H1 (cell line): ENCODE data around the gene SPOCD1. TPM values are rescaled to one million over a fixed set of nuclear protein-coding genes. Genes with fewer than 3 reads are reported as not detected.

ENCODE experiments used
- CTCF ChIA-PET: fragments of 300-600 bp; sonication (Branson Sonifier 250); formaldehyde crosslinking; loops from one replicate; lab custom pipeline; 2021; ENCODE audit not compliant: partially characterized antibody; lab: Charles Lee
- POLR2A ChIA-PET: fragments of 300-600 bp; sonication (Branson Sonifier 250); formaldehyde crosslinking; loops from one replicate; lab custom pipeline; 2021; ENCODE audit warnings: inconsistent platforms; ENCODE audit not compliant: partially characterized antibody; lab: Charles Lee
- DNase-seq, 2 experiments: peaks; one replicate each; pipeline versions ENCODE4 v3.0.0 to v3.0.0-alpha.2; 2010 to 2022; ENCODE audit warnings: low spot score in 2 of 2, low read depth in 1 of 2, mixed read lengths in 1 of 2
- FAIRE-seq: peaks from 2 replicates; lab custom pipeline; 2011; peaks lifted over from hg19 to GRCh38; lab: Jason Lieb, UNC
- H2AFZ ChIP-seq: 2 replicates; pipeline ENCODE4 v1.8.1; 2012; ENCODE audit warnings: low read length, inconsistent platforms
- H2AK5ac ChIP-seq: 2 replicates; pipeline ENCODE4 v1.6.1; 2013; ENCODE audit warnings: low read depth, low read length
- H2BK120ac ChIP-seq: replicated peaks from 2 replicates; pipeline ENCODE3; 2013; ENCODE audit warnings: low read depth, low read length, inconsistent platforms
- H2BK12ac ChIP-seq: 2 replicates; pipeline ENCODE4 v1.6.1; 2013; ENCODE audit warnings: low read depth, low read length
- H2BK15ac ChIP-seq: 2 replicates; pipeline ENCODE4 v1.6.1; 2013; ENCODE audit warnings: low read length
- H2BK20ac ChIP-seq: 2 replicates; pipeline ENCODE4 v1.6.1; 2013; ENCODE audit warnings: low read length
- H2BK5ac ChIP-seq: 2 replicates; pipeline ENCODE4 v1.6.1; 2013; ENCODE audit warnings: low read depth, low read length
- H3K14ac ChIP-seq: 2 replicates; pipeline ENCODE4 v1.6.1; 2013; ENCODE audit warnings: inconsistent platforms; ENCODE audit not compliant: insufficient read length
- H3K18ac ChIP-seq: 2 replicates; pipeline ENCODE4 v1.6.1; 2013; ENCODE audit warnings: low read length; ENCODE audit errors: extremely low read depth
- H3K23ac ChIP-seq: 2 replicates; pipeline ENCODE4 v1.6.1; 2013; ENCODE audit warnings: inconsistent platforms; ENCODE audit not compliant: insufficient read length
- H3K23me2 ChIP-seq: 2 replicates; pipeline ENCODE4 v1.6.1; 2013; ENCODE audit warnings: low read depth, low read length
- H3K27ac ChIP-seq: 2 replicates; pipeline ENCODE4 v1.6.1; 2011; ENCODE audit warnings: low read depth, low read length, inconsistent platforms
- H3K27me3 ChIP-seq, 4 experiments: replicated peaks in 1 of 4; 1 replicate in 1 of 4; 2 replicates in 3 of 4; pipeline versions ENCODE4 v1.6.1 to v1.8.1; 2011 to 2013; ENCODE audit warnings: low read length in 3 of 4, mild to moderate bottlenecking in 3 of 4, inconsistent platforms in 2 of 4, mixed read lengths in 2 of 4, moderate library complexity in 1 of 4; ENCODE audit not compliant: control insufficient read depth in 3 of 4, insufficient read depth in 3 of 4; ENCODE audit errors: extremely low read depth in 1 of 4
- H3K36me3 ChIP-seq, 4 experiments: 2 replicates each; pipeline versions ENCODE4 v1.6.1 to v1.8.1; 2011 to 2013; ENCODE audit warnings: mild to moderate bottlenecking in 4 of 4, low read length in 3 of 4, moderate library complexity in 2 of 4, control low read depth in 1 of 4, inconsistent platforms in 1 of 4; ENCODE audit not compliant: insufficient read depth in 4 of 4, control insufficient read depth in 2 of 4
- H3K4ac ChIP-seq: replicated peaks from 2 replicates; pipeline ENCODE3; 2013; ENCODE audit warnings: low read length, low read depth, mixed read lengths, inconsistent platforms; ENCODE audit not compliant: insufficient read length
- H3K4me1 ChIP-seq, 4 experiments: replicated peaks in 1 of 4; 1 replicate in 1 of 4; 2 replicates in 3 of 4; pipeline versions ENCODE4 v1.6.1 to v1.8.1; 2011 to 2013; ENCODE audit warnings: low read length in 3 of 4, inconsistent platforms in 2 of 4, mixed read lengths in 1 of 4; ENCODE audit not compliant: insufficient read depth in 4 of 4, control insufficient read depth in 3 of 4
- H3K4me2 ChIP-seq, 2 experiments: 2 replicates each; pipeline versions ENCODE4 v1.6.1 to v1.8.1; 2011 to 2013; ENCODE audit warnings: low read depth in 2 of 2, low read length in 2 of 2, control low read depth in 1 of 2, inconsistent platforms in 1 of 2, mild to moderate bottlenecking in 1 of 2; ENCODE audit not compliant: insufficient read depth in 1 of 2
- H3K4me3 ChIP-seq, 4 experiments: fragments of 200-600, 300-600 bp in 1 of 4; sonication (generic), shearing (Covaris generic), sonication (Bioruptor Twin) in 1 of 4; 2 replicates each; pipeline versions ENCODE4 v1.5.1 to v1.8.1; 2011 to 2016; ENCODE audit warnings: low read length in 4 of 4, low read depth in 3 of 4, control low read depth in 2 of 4, inconsistent platforms in 2 of 4, mild to moderate bottlenecking in 2 of 4, mixed read lengths in 1 of 4, moderate library complexity in 1 of 4; ENCODE audit not compliant: insufficient read depth in 2 of 4; ENCODE audit errors: extremely low read depth in 1 of 4
- H3K56ac ChIP-seq: replicated peaks from 2 replicates; pipeline ENCODE3; 2013; ENCODE audit warnings: low read depth, mild to moderate bottlenecking, mixed read lengths, low read length, inconsistent platforms; ENCODE audit not compliant: insufficient read length
- H3K79me1 ChIP-seq: 2 replicates; pipeline ENCODE4 v1.6.1; 2013; ENCODE audit warnings: low read depth, low read length, control low read depth
- H3K79me2 ChIP-seq, 2 experiments: 2 replicates each; pipeline versions ENCODE4 v1.6.1 to v1.8.1; 2012 to 2013; ENCODE audit warnings: low read length in 2 of 2, mild to moderate bottlenecking in 2 of 2, inconsistent platforms in 1 of 2; ENCODE audit not compliant: insufficient read depth in 2 of 2, control insufficient read depth in 1 of 2
- H3K9ac ChIP-seq, 4 experiments: replicated peaks in 1 of 4; 1 replicate in 1 of 4; 2 replicates in 3 of 4; pipeline versions ENCODE4 v1.6.1 to v1.8.1; 2011 to 2013; ENCODE audit warnings: low read depth in 3 of 4, low read length in 3 of 4, control low read depth in 2 of 4, mild to moderate bottlenecking in 2 of 4, moderate library complexity in 2 of 4, inconsistent platforms in 1 of 4; ENCODE audit errors: extremely low read depth in 1 of 4
- H3K9me3 ChIP-seq, 2 experiments: 2 replicates each; pipeline versions ENCODE4 v1.6.1 to v1.8.1; 2012 to 2013; ENCODE audit warnings: mild to moderate bottlenecking in 2 of 2, moderate library complexity in 2 of 2, control low read depth in 1 of 2, inconsistent platforms in 1 of 2, low read depth in 1 of 2, low read length in 1 of 2, mixed read lengths in 1 of 2; ENCODE audit not compliant: insufficient read depth in 2 of 2
- H4K20me1 ChIP-seq, 2 experiments: replicated peaks in 1 of 2; 2 replicates each; pipeline versions ENCODE3 to v1.8.1; 2011 to 2013; ENCODE audit warnings: inconsistent platforms in 2 of 2, low read length in 2 of 2, mild to moderate bottlenecking in 1 of 2; ENCODE audit not compliant: insufficient read depth in 2 of 2, control insufficient read depth in 1 of 2
- H4K5ac ChIP-seq: 2 replicates; pipeline ENCODE4 v1.6.1; 2013; ENCODE audit warnings: low read length, low read depth, mixed read lengths, inconsistent platforms; ENCODE audit not compliant: insufficient read length
- H4K8ac ChIP-seq: 2 replicates; pipeline ENCODE4 v1.8.0; 2013; ENCODE audit warnings: mild to moderate bottlenecking, moderate library complexity, low read length, inconsistent platforms; ENCODE audit not compliant: insufficient read depth; ENCODE audit errors: extremely low read depth
- H4K91ac ChIP-seq: replicated peaks from 2 replicates; pipeline ENCODE3; 2013; ENCODE audit warnings: low read length, mixed read lengths, inconsistent platforms; ENCODE audit not compliant: insufficient read length
- CBX8 ChIP-seq: fragments of 300-800, 300-1000 bp; sonication (generic); IDR thresholded peaks from 2 replicates; pipeline ENCODE4 v1.7.1; 2016; ENCODE audit warnings: low read depth, low read length, borderline replicate concordance
- GABPA ChIP-seq: IDR thresholded peaks from 2 replicates; pipeline ENCODE4 v1.6.1; 2011; ENCODE audit warnings: mild to moderate bottlenecking, low read length, moderate library complexity, borderline replicate concordance; ENCODE audit not compliant: insufficient read depth
- SIRT6 ChIP-seq: IDR thresholded peaks from one replicate; pipeline ENCODE4 v1.7.1; 2012; ENCODE audit warnings: low read length, inconsistent platforms
- SRF ChIP-seq: IDR thresholded peaks from 2 replicates; pipeline ENCODE4 v1.6.1; 2011; ENCODE audit warnings: mild to moderate bottlenecking, low read depth, low read length, moderate library complexity
- WGBS, 2 experiments: shearing (Covaris generic) in 1 of 2; methylation state at CpG; one replicate each; pipeline versions ENCODE4 v1.1.6 to v1.1.7; 2013 to 2015; ENCODE audit warnings: low lambda C conversion rate in 2 of 2, mixed read lengths in 2 of 2, inconsistent platforms in 1 of 2, low coverage in 1 of 2, missing lambda C conversion rate in 1 of 2; ENCODE audit not compliant: insufficient replicate concordance in 2 of 2, insufficient coverage in 1 of 2, insufficient read length in 1 of 2; ENCODE audit errors: extremely low coverage in 1 of 2, missing lambda C conversion rate in 1 of 2; 5-methylcytosine and 5-hydroxymethylcytosine counted together
- polyA plus RNA-seq, 7 experiments: library from polyadenylated mRNA; depleted of rRNA in 3 of 7; stranded (reverse) in 5 of 7; unstranded in 2 of 7; fragments of >200 nt in 5 of 7; fragments of 200-250 nt in 2 of 7; gene quantifications; 1 replicate in 5 of 7; 2 replicates in 1 of 7; 4 replicates in 1 of 7; pipeline versions ENCODE4 v1.2.1 to v1.2.3, GENCODE V29; 2011 to 2013; ENCODE audit warnings: missing spikeins in 2 of 7, mixed read lengths in 2 of 7
- total RNA-seq: library from RNA; stranded (reverse); fragmentation: NEBNext Ultra II Directional; extraction: Animal tissue kit (Norgen Biotek cat#: 25700); gene quantifications from 2 replicates; pipeline ENCODE4 v1.2.1, GENCODE V29; 2021

The SPOCD1 gene
- total and polyA plus RNA-seq, 2 of the 8 experiments (the other 6 are each of a cell fraction or from before 2014, with no cell fraction given) = 1.8 to 2.9 TPM

- Histone ChIP-seq H3K9ac (no peak overlapping the region), H3K56ac (no peak overlapping the region), H3K9me3 (no peaks in the 10 kb centered on the region), H3K4me3 (no peak overlapping the region), H2BK120ac (no peak overlapping the region), H4K91ac (no peak overlapping the region), H2BK12ac (no peak overlapping the region), H3K4me2 (no peak overlapping the region), H3K23me2 (no peaks in the 10 kb centered on the region), H4K5ac (no peak overlapping the region), H3K79me2 (no peaks in the 10 kb centered on the region), H3K14ac (no peak overlapping the region), H4K8ac (peak overlapping the region; percentile 28; the same call in 1 of the 2 replicates), H3K18ac (no peak overlapping the region), H2AFZ (no peak overlapping the region), H2BK15ac (no peak overlapping the region), H3K27me3 (no peaks in the 10 kb centered on the region), H2BK5ac (no peak overlapping the region), H3K27ac (no peak overlapping the region), H3K23ac (no peak overlapping the region), H4K20me1 (no peaks in the 10 kb centered on the region), H3K4me1 (no peaks in the 10 kb centered on the region; a peak in 1 of 7 replicates), H2AK5ac (no peak overlapping the region), H3K79me1 (no peaks in the 10 kb centered on the region), H3K4ac (no peak overlapping the region), H2BK20ac (no peak overlapping the region), H3K36me3 (no peaks in the 10 kb centered on the region)
- ChIA-PET POLR2A (no interaction called here), CTCF (interaction anchor here (0.6 to 2.3 kb wide), 10 partner anchors 13 to 193 kb away, joined by 3 to 14 read pairs (median 4); no protein-coding TSS in a partner anchor)
- FAIRE-seq (no peak), DNase-seq (no peak)
- no peak for TF ChIP-seq SIRT6
- TF ChIP-seq GABPA = no peak
- TF ChIP-seq SRF = no peak
- TF ChIP-seq CBX8 = no peak
- 85% methylated on average over 10 of the region's 10 CpGs; no CpG with 5 or more reads in 1 of the 2 experiments for WGBS, 2 experiments
These were observed 14.2 kb upstream of the SPOCD1 start for GRCh38 chr1:31830065-31830464.
